Keratinocyte (primary cell): Measurements from ENCODE around the gene LRRC27. TPM values are rescaled to one million over a fixed set of nuclear protein-coding genes. Genes with fewer than 3 reads are reported as not detected.

Experiments
- DNase-seq: peaks from one replicate; pipeline ENCODE4 v3.0.0-alpha.2; 2011; ENCODE audit warnings: low read depth, missing footprints, low spot score
- FAIRE-seq: peaks from 2 replicates; lab custom pipeline; 2011; peaks lifted over from hg19 to GRCh38; lab: Jason Lieb, UNC
- H2AFZ ChIP-seq: 2 replicates; pipeline ENCODE4 v1.6.0; 2012; ENCODE audit warnings: low read length, control low read depth, inconsistent platforms; ENCODE audit not compliant: control insufficient read depth
- H3K27ac ChIP-seq: 2 replicates; pipeline ENCODE4 v1.5.1; 2011; ENCODE audit warnings: low read length; ENCODE audit not compliant: control insufficient read depth, insufficient read depth
- H3K27me3 ChIP-seq: 3 replicates; pipeline ENCODE4 v1.6.0; 2011; ENCODE audit warnings: low read length; ENCODE audit not compliant: control insufficient read depth, insufficient read depth; ENCODE audit errors: extremely low read depth
- H3K36me3 ChIP-seq, 2 experiments: 2 replicates in 1 of 2; 3 replicates in 1 of 2; pipeline ENCODE4 v1.5.1; 2011; ENCODE audit warnings: low read length in 2 of 2, mild to moderate bottlenecking in 1 of 2; ENCODE audit not compliant: control insufficient read depth in 2 of 2, insufficient read depth in 2 of 2; ENCODE audit errors: extremely low read depth in 1 of 2
- H3K4me1 ChIP-seq: 3 replicates; pipeline ENCODE4 v1.5.1; 2011; ENCODE audit warnings: low read length; ENCODE audit not compliant: control insufficient read depth, insufficient read depth; ENCODE audit errors: extremely low read depth
- H3K4me2 ChIP-seq: 3 replicates; pipeline ENCODE4 v1.6.0; 2011; ENCODE audit warnings: low read depth, low read length; ENCODE audit not compliant: control insufficient read depth, insufficient read depth; ENCODE audit errors: extremely low read depth
- H3K4me3 ChIP-seq, 3 experiments: fragments of 200-600 bp in 1 of 3; sonication (generic) in 1 of 3; 2 replicates in 2 of 3; 3 replicates in 1 of 3; pipeline ENCODE4 v1.5.1; 2011 to 2016; ENCODE audit warnings: low read length in 3 of 3, mild to moderate bottlenecking in 3 of 3, control low read depth in 2 of 3, inconsistent platforms in 1 of 3, low read depth in 1 of 3, mixed read lengths in 1 of 3, mixed run types in 1 of 3, moderate library complexity in 1 of 3; ENCODE audit not compliant: control insufficient read depth in 2 of 3, insufficient read depth in 2 of 3; ENCODE audit errors: extremely low read depth in 1 of 3
- H3K79me2 ChIP-seq: 2 replicates; pipeline ENCODE4 v1.6.0; 2012; ENCODE audit warnings: low read length; ENCODE audit not compliant: control insufficient read depth, insufficient read depth
- H3K9ac ChIP-seq: 3 replicates; pipeline ENCODE4 v1.6.0; 2011; ENCODE audit warnings: low read length; ENCODE audit not compliant: control insufficient read depth, insufficient read depth; ENCODE audit errors: extremely low read depth
- H3K9me1 ChIP-seq: 3 replicates; pipeline ENCODE4 v1.6.0; 2011; ENCODE audit warnings: low read length; ENCODE audit not compliant: control insufficient read depth, insufficient read depth; ENCODE audit errors: extremely low read depth
- H3K9me3 ChIP-seq: 2 replicates; pipeline ENCODE4 v1.5.1; 2012; ENCODE audit warnings: low read depth, low read length; ENCODE audit not compliant: control insufficient read depth
- H4K20me1 ChIP-seq: 3 replicates; pipeline ENCODE4 v1.6.0; 2011; ENCODE audit warnings: low read length; ENCODE audit not compliant: control insufficient read depth, insufficient read depth; ENCODE audit errors: extremely low read depth
- EZH2 ChIP-seq: IDR thresholded peaks from one replicate; pipeline ENCODE4 v1.6.1; 2012; ENCODE audit warnings: inconsistent platforms, mild to moderate bottlenecking, low read length, moderate library complexity
- dilution Hi-C: fragments of 300-500 bp; cut with MboI; formaldehyde crosslinking; loops from one replicate; pipeline ENCODE4 v1.7.0; 2020; ENCODE audit warnings: low sequenced_read_pairs; ENCODE audit not compliant: extremely low pct_ligation_motif_present
- polyA plus RNA-seq, 5 experiments: library from polyadenylated mRNA; depleted of rRNA in 3 of 5; stranded (reverse) in 3 of 5; stranded (forward) in 1 of 5; unstranded in 1 of 5; fragments of >200 nt; gene quantifications; 1 replicate in 1 of 5; 2 replicates in 3 of 5; 3 replicates in 1 of 5; pipeline versions ENCODE4 v1.2.1 to v1.2.3, GENCODE V29; 2011 to 2012; ENCODE audit warnings: missing spikeins in 2 of 5, low read depth in 1 of 5, low replicate concordance in 1 of 5
- TF ChIP-seq, protein P1 (sequence below), 3 experiments: IDR thresholded peaks in 1 of 3; conservative IDR thresholded peaks in 1 of 3; optimal IDR thresholded peaks in 1 of 3; 2 replicates in 2 of 3; 3 replicates in 1 of 3; pipeline versions ENCODE3 to v1.5.1; 2011; ENCODE audit warnings: low read length in 3 of 3, mild to moderate bottlenecking in 3 of 3, moderate library complexity in 2 of 3, control low read depth in 1 of 3, inconsistent platforms in 1 of 3; ENCODE audit not compliant: insufficient read depth in 2 of 3; ENCODE audit errors: extremely low read depth in 1 of 3

Gene LRRC27
- polyA plus RNA-seq, 1 donor (not counting 4 experiments of a cell fraction or from before 2014, with no cell fraction given), result 3.0 TPM

DNA sequence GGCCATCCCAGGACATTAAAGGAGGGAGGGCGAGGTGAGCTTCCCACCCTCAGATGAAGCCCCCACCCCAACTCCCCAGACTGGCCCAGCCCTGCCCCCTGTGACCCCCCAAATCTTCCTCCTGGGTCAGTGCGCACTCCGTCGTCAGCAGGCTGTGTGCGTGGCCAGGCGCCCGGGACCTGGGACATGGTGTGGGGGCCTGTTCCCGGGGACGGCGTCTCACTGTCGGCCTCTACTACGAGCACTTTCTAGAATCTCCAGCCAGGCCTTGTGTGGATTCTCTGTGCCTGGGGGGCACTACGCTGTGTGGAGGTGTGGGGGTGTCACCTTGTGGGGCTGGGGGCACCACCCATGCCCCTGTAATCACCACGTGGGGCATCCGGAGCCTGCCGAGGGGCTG lies 74.8 kb downstream of the LRRC27 start:
- H4K20me1 ChIP-seq, result no peaks in the 10 kb centered on the region
- no peak overlapping the region for H3K27ac ChIP-seq
- H3K9me3 ChIP-seq, result no peaks in the 10 kb centered on the region
- peaks cover 3 to 14% of the 10 kb centered on the region in 2 experiments for H3K36me3 ChIP-seq
- H2AFZ ChIP-seq, result no peak overlapping the region
- TF ChIP-seq EZH2, result no peak
- TF ChIP-seq, protein P1, sequence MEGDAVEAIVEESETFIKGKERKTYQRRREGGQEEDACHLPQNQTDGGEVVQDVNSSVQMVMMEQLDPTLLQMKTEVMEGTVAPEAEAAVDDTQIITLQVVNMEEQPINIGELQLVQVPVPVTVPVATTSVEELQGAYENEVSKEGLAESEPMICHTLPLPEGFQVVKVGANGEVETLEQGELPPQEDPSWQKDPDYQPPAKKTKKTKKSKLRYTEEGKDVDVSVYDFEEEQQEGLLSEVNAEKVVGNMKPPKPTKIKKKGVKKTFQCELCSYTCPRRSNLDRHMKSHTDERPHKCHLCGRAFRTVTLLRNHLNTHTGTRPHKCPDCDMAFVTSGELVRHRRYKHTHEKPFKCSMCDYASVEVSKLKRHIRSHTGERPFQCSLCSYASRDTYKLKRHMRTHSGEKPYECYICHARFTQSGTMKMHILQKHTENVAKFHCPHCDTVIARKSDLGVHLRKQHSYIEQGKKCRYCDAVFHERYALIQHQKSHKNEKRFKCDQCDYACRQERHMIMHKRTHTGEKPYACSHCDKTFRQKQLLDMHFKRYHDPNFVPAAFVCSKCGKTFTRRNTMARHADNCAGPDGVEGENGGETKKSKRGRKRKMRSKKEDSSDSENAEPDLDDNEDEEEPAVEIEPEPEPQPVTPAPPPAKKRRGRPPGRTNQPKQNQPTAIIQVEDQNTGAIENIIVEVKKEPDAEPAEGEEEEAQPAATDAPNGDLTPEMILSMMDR (optimal IDR thresholded peaks at IDR 0.05 in 1 of 3, IDR thresholded peaks at IDR 0.05 in 1 of 3, conservative IDR thresholded peaks at IDR 0.05 in 1 of 3; ENCODE audit: extremely low read depth in 1 of 3, insufficient read depth in 2 of 3, low read length in 3 of 3), result no peak
- H3K9ac ChIP-seq, result no peak overlapping the region
- no peaks in the 10 kb centered on the region for H3K27me3 ChIP-seq
- peaks cover 34% of the 10 kb centered on the region for H3K4me1 ChIP-seq
- dilution Hi-C loops, result no loop called here
- no peaks in the 10 kb centered on the region for H3K9me1 ChIP-seq
- no peak overlapping the region for H3K4me3 ChIP-seq
- H3K4me2 ChIP-seq, result no peak overlapping the region
- H3K79me2 ChIP-seq, result peaks cover 31% of the 10 kb centered on the region
- DNase-seq (no peak), FAIRE-seq (no peak)

DNA sequence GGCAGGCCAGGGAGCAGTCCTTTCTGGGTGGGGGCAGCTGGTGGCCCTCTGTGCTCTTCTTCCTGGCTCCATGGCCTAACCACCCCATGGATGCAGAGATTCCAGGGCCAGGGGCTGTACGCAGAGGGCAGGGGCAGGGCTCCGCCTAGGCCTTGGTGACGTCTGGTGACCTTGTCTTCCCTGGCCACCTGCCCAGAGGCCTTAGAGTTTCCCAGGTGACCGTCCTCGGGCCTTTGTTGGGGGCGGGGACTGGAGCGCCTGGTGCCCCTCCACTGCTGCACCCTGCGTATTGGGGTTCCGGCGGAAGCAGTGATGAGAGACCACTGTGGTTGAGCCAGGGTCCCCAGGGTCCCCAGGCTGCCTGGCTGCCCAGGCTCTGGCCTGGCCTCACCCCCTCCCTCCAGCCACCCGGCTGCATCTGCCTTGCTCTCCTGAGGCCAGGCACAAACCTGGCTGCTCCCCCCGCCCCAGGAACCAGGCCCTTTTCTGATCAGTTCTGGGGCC lies 75.3 kb downstream of the LRRC27 start:
- no peak for TF ChIP-seq EZH2
- TF ChIP-seq, protein P1 (optimal IDR thresholded peaks at IDR 0.05 in 1 of 3, IDR thresholded peaks at IDR 0.05 in 1 of 3, conservative IDR thresholded peaks at IDR 0.05 in 1 of 3; ENCODE audit: extremely low read depth in 1 of 3, insufficient read depth in 2 of 3, low read length in 3 of 3), result no peak
- no peaks in the 10 kb centered on the region for H4K20me1 ChIP-seq
- peak overlapping the region; percentile 45 for H3K27ac ChIP-seq
- peak overlapping the region; percentile 70 for H3K4me2 ChIP-seq
- H3K9me1 ChIP-seq, result no peaks in the 10 kb centered on the region
- FAIRE-seq (no peak), DNase-seq (no peak)
- H3K36me3 ChIP-seq, result peaks cover 3 to 14% of the 10 kb centered on the region in 2 experiments
- H3K4me3 ChIP-seq, result no peak overlapping the region
- no peaks in the 10 kb centered on the region for H3K27me3 ChIP-seq
- peaks cover 26% of the 10 kb centered on the region for H3K79me2 ChIP-seq
- H2AFZ ChIP-seq, result no peak overlapping the region
- no peaks in the 10 kb centered on the region for H3K9me3 ChIP-seq
- peaks cover 40% of the 10 kb centered on the region for H3K4me1 ChIP-seq
- dilution Hi-C loops, result no loop called here
- peak overlapping the region; percentile 48 for H3K9ac ChIP-seq
